Hematopoietic multipotent progenitor cell treated with erythropoietin and hydrocortisone succinate and interleukin-3 and kit ligand, for 17 days (in vitro differentiated cells): ENCODE results near the gene FOXD2.

Experiments used
- DNase-seq: peaks from one replicate; pipeline ENCODE4 v3.0.0-alpha.2; 2015; ENCODE audit warnings: low spot score

The FOXD2 gene

GRCh38 chr1:47417170-47418044 lies 20.4 kb upstream of the FOXD2 start:
- DNase-seq, result no peak

GRCh38 chr1:47418122-47418521 lies 19.7 kb upstream of the FOXD2 start:
- DNase-seq, result no peak

DNA sequence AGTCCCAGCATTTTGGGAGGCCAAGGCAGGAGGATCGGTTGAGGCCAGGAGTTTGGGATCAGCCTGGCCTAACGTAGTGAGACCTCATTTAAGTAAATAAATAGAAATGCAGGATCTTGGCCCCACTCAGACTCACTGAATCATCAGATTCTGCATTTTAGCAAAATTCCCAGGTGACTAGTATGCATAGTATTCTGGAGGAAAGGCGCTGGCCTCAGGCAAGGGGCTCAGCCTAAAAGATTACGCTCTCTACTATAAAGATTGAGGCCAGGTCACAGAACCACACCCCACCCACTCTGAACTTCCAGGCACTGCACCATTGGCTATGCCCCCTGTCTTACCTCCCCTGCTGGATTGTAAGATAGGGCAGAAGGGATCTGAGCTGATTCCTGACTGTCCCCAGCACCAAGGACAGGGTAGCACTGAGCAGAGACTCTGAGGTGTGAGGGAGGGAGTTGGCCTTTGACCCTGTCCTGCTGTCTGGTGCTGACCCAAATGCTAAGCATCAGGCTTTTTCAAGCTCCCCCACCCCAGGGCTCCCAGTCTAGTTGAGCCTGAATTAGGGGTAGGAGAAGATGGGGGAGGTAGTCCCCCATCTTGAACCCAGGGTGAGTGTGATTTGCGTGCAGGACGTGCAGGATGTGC lies 19.0 kb upstream of the FOXD2 start:
- DNase-seq, result no peak

- no peak for DNase-seq
Measured at GRCh38 chr1:47420547-47420946, 17.3 kb upstream of the FOXD2 start.

- DNase-seq, result no peak
Measured at GRCh38 chr1:47423872-47424271, 14.0 kb upstream of the FOXD2 start.

- peak; percentile 44 for DNase-seq
Measured at GRCh38 chr1:47424336-47424982, 13.4 kb upstream of the FOXD2 start.

DNA sequence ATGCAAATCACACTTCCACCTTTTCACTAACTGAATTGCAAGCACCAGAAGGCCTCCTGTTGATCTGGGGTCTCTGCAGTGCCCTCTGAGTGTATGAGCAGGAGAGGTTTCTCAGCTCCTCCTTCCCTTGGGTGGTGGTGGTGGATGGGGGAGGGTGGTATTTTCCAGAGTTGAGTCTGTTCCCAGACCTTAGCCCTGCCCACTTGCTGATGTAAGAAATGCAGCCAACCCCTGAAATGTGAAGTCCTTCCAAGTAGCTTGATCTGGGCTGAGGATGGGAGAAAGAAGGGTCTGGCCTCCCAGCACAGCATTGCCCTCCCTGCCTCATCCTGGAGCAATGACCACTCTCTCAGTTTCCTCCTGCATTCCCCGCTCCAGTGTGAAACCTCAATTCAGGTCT lies 6.3 kb upstream of the FOXD2 start:
- DNase-seq, result no peak

- DNase-seq, result peak; percentile 40
Measured at GRCh38 chr1:47432071-47433036, 5.5 kb upstream of the FOXD2 start.

DNA sequence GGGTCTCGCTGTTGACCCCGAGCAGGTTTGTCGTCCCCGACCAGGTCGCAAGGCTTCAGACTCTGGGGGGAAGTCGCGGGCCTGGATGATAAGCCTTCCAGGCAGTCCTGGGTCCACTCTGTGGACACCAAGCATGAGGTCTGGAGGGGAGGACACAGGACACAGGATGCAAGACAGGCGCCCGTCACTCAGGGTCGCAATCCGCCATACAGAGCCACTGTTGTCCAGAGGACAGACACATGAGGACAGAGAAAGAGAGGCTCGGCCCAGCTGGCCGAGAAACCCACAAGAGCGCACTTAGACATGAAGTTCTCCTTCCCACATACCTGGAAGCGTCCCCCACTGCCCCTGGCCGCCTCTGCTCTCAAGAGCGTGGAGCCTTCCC lies 4.8 kb upstream of the FOXD2 start:
- no peak for DNase-seq

DNA sequence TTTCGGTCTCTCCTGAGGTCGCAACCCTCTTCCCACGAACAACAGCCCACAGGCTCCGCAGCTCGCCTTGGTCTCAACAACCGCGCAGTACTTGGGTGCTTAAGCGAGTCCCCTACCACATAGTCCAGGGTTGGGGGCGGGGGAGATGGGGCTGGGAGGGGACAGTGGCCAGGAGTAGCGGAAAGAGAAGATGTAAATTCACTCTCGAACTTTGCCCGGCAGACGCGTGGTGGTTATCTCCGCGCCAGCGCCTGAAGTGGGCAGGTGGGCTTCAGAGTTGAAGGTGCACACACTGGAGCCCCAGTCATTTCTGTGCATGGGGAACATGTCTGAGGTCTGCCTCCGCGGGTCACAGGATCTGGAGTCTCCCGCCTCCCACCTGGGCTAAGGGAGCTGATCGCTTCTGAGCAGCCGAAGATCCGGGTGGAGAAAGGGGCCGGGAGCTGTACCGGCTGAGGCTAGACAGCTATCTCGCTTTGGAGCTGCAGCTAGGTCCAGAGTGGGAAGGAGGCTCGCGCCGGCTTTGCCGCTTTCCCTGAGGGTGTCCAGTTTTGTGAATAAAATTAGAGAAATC lies 4.3 kb upstream of the FOXD2 start:
- no peak for DNase-seq

DNA sequence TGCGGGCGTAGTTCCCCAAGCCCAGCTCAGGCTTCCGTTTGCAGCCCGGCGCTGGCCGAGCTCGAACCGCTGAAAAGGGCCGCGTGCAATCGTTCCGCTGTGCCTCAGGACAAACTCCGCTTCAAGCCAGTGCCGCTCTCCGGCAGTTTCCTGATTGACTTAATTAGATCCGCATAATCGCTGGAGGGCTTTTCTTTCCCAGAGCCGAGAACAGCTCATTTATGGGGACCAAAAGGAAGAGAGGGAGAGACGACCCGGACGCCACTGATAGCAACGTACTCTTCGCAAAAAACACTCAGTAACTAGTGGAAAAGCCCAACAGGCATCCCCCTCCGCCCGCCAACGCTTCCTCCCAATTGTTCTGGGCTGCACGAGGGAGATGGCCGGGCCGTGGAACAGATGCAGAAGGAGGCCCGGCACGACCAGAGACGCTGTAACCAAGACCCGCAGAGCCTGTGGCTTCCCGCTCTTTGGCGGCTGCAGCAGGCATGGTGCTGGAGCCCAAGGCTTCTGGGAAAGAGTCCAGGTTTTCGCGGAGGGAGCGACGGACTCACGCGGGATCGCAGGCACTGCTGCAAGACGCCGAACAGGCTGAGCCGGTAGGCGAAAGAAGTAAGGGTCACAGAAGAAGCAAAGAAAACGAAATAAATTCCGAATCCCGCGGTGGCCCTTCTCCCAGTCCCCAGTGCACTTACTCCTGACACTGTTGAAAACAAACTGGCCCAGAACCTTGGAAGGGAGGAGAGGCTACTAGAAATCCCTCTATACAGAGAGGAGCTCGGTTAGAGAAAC lies 3.6 kb upstream of the FOXD2 start:
- no peak for DNase-seq

DNA sequence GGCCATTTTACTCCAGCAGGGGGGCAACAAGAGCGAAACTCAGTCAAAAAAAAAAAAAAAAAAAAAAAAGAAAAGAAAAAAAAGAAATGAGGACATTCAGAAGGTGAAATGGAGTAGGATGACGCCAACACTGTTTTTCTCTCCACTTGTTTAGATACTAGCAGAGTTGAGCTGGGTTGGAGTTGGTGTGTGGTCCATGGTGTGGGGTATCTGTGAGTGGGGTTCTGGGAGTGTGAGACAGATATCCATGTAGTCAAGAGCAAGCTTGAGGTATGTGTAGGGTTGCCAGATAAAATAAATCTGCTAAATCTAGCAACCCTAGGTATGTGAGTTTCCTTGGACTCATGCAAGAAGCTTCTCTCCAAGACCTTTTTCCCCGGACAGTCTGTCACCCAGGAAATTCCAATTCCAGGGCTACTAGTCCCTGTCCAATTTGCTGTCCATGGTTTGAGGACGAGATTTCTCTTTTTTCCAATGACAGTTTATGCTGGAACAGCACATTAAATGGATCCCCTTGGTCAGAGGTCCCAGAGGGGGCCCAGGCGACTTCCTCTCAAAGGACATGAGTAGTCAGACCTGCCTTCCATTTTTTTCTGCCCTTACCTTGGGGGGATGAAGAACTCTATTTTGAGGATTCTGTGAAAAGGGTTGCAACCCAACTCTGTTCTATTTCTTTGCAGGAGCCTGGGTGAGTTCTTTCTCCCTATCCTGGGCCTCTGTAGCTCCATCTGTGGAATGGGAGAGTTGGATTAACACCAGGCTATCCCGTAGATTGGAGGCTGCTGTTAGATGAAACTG lies 2.1 kb upstream of the FOXD2 start:
- no peak for DNase-seq

GRCh38 chr1:47436304-47436978 lies 1.4 kb upstream of the FOXD2 start:
- peak; percentile 55 for DNase-seq

GRCh38 chr1:47436979-47437446 lies 831 bp upstream of the FOXD2 start:
- DNase-seq, result no peak

GRCh38 chr1:47438165-47439016 lies 547 bp downstream of the FOXD2 start:
- no peak for DNase-seq

- no peak for DNase-seq
Measured at GRCh38 chr1:47439017-47439818, 1.4 kb downstream of the FOXD2 start.
